Pancreas (tissue), 10 donors: ENCODE results near the gene IMPG1. TPM values are rescaled to one million over a fixed set of nuclear protein-coding genes. Genes with fewer than 3 reads are reported as not detected.

Experiments used
- ATAC-seq, 4 donors: fragments of 200-7000 bp; cut with Tn5 transposase; one replicate each; pipeline versions ENCODE4 v1.8.0 to v1.9.1; 2020; ENCODE audit warnings: mild to moderate bottlenecking in 4 of 4, moderate library complexity in 4 of 4
- DNase-seq, 6 donors: peaks; one replicate each; pipeline ENCODE4 v3.0.0-alpha.2; 2020
- FAIRE-seq: peaks from 2 replicates; lab custom pipeline; 2012; peaks lifted over from hg19 to GRCh38; lab: Jason Lieb, UNC
- H3K27ac ChIP-seq, 4 donors: fragments of 200-600 bp; sonication (generic); 1 replicate in 3 of 4; 2 replicates in 1 of 4; pipeline versions ENCODE4 v1.5.0 to v1.8.0; 2020
- H3K27me3 ChIP-seq, 4 donors: fragments of 200-600 bp; one replicate each; pipeline ENCODE4 v1.8.0; 2021
- H3K36me3 ChIP-seq, 3 donors: fragments of 200-600 bp; sonication (generic) in 1 of 3; one replicate each; pipeline versions ENCODE4 v1.5.0 to v1.8.0; 2020 to 2021
- H3K4me1 ChIP-seq, 3 donors: fragments of 200-600 bp; one replicate each; pipeline ENCODE4 v1.8.0; 2021
- H3K4me3 ChIP-seq, 4 donors: fragments of 200-600 bp; sonication (generic) in 2 of 4; one replicate each; pipeline versions ENCODE4 v1.5.0 to v1.8.0; 2020 to 2021
- H3K9me3 ChIP-seq, 4 donors: fragments of 200-600 bp; one replicate each; pipeline ENCODE4 v1.8.0; 2021
- CTCF ChIP-seq, 4 donors: fragments of 200-600 bp; sonication (generic) in 3 of 4; IDR thresholded peaks; one replicate each; pipeline versions ENCODE4 v1.5.0 to v1.8.0; 2021; ENCODE audit warnings: antibody characterized with exemption in 4 of 4
- WGBS, 2 donors: extraction: QIAGEN DNeasy Blood & Tissue Kit; methylation state at CpG; one replicate each; pipeline ENCODE4 v1.1.7; 2013; 5-methylcytosine and 5-hydroxymethylcytosine counted together
- intact Hi-C, 3 donors: fragments of 100-400 bp; cut with DNase I; formaldehyde crosslinking; loops; one replicate each; pipeline versions ENCODE4 v1.11.1 to v1.14.2; 2022
- polyA plus RNA-seq, 2 donors: library from polyadenylated mRNA; stranded (reverse); fragments of 200-250 nt; gene quantifications; one replicate each; pipeline ENCODE4 v1.2.3, GENCODE V29; 2013
- total RNA-seq, 6 donors: library from RNA; stranded (reverse); fragmentation: NEBNext Ultra II Directional in 4 of 6; extraction: Animal tissue kit (Norgen Biotek cat#: 25700) in 4 of 6; gene quantifications; one replicate each; pipeline versions ENCODE4 v1.2.1 to v1.2.4, GENCODE V29; 2021 to 2023
- donor health status: healthy with polysubstance abuse.
- donor health status: DM: no; HTN: no; CAD: no; lungs with moderate emphysema.
- donor health status: DM: no; HTN: no; CAD: no.
- donor health status: control.
- donor health status: control.
- donor health status: Bipolar disorder and iron deficiency.
- donor health status: DM: yes; HTN: yes; CAD: no.
- donor health status: DM: no; HTN: no; CAD: no.
- donor health status: DM: no; HTN: no; CAD: no.
- donor health status: DM: yes; HTN: yes; CAD: no.

The IMPG1 gene
- total and polyA plus RNA-seq, 8 donors, result 0.04 to 0.44 (median 0.07) TPM; not detected in 1

- no peak for FAIRE-seq
- H3K27me3 ChIP-seq, result no peaks in the 10 kb centered on the region
- no peak for ATAC-seq
- no peaks in the 10 kb centered on the region for H3K9me3 ChIP-seq
- no peak overlapping the region for H3K27ac ChIP-seq
- WGBS, 2 donors, result 18 to 28% methylated on average over 2 of the region's 2 CpGs
- no peak for TF ChIP-seq CTCF (IDR thresholded peaks at IDR 0.05)
- H3K4me1 ChIP-seq, result no peaks in the 10 kb centered on the region
- intact Hi-C loops, result no loop called here
- no peak overlapping the region for H3K4me3 ChIP-seq
- H3K36me3 ChIP-seq, result no peaks in the 10 kb centered on the region
- DNase-seq, result no peak
Measured at GRCh38 chr6:75991941-75992340, 80.5 kb downstream of the IMPG1 start.

GRCh38 chr6:75986935-75987334, 85.5 kb downstream of the IMPG1 start:
- no peak overlapping the region for H3K27ac ChIP-seq
- H3K36me3 ChIP-seq, result no peaks in the 10 kb centered on the region
- H3K4me1 ChIP-seq, result no peaks in the 10 kb centered on the region
- no peak overlapping the region for H3K4me3 ChIP-seq
- no peaks in the 10 kb centered on the region for H3K9me3 ChIP-seq
- 83 to 94% methylated on average over 3 of the region's 3 CpGs for WGBS, 2 donors
- TF ChIP-seq CTCF (IDR thresholded peaks at IDR 0.05), result no peak
- FAIRE-seq (no peak), DNase-seq (no peak), ATAC-seq (no peak)
- no peaks in the 10 kb centered on the region for H3K27me3 ChIP-seq
- intact Hi-C loops, result no loop called here

- H3K27ac ChIP-seq, result no peak overlapping the region
- no peaks in the 10 kb centered on the region for H3K9me3 ChIP-seq
- WGBS, 2 donors, result 96 to 99% methylated on average over 4 of the region's 4 CpGs
- H3K27me3 ChIP-seq, result no peaks in the 10 kb centered on the region
- FAIRE-seq (no peak), ATAC-seq (no peak), DNase-seq (no peak)
- TF ChIP-seq CTCF (IDR thresholded peaks at IDR 0.05), result no peak
- H3K36me3 ChIP-seq, result no peaks in the 10 kb centered on the region
- no peak overlapping the region for H3K4me3 ChIP-seq
- intact Hi-C loops, result no loop called here
- no peaks in the 10 kb centered on the region for H3K4me1 ChIP-seq
Measured at GRCh38 chr6:75975904-75976303, 96.6 kb downstream of the IMPG1 start.

GRCh38 chr6:75970093-75970492, 102.4 kb downstream of the IMPG1 start:
- Histone ChIP-seq H3K4me1 (no peaks in the 10 kb centered on the region), H3K36me3 (no peaks in the 10 kb centered on the region), H3K27me3 (no peaks in the 10 kb centered on the region), H3K27ac (no peak overlapping the region), H3K4me3 (no peak overlapping the region), H3K9me3 (no peaks in the 10 kb centered on the region)
- 68 to 72% methylated on average over 2 of the region's 2 CpGs for WGBS, 2 donors
- intact Hi-C loops, result no loop called here
- TF ChIP-seq CTCF (IDR thresholded peaks at IDR 0.05), result no peak
- no peak for DNase-seq
- no peak for FAIRE-seq
- no peak for ATAC-seq

- Histone ChIP-seq H3K4me1 (no peaks in the 10 kb centered on the region), H3K27ac (no peak overlapping the region), H3K27me3 (no peaks in the 10 kb centered on the region), H3K4me3 (no peak overlapping the region), H3K36me3 (no peaks in the 10 kb centered on the region), H3K9me3 (no peaks in the 10 kb centered on the region)
- ATAC-seq (no peak), FAIRE-seq (no peak), DNase-seq (no peak)
- TF ChIP-seq CTCF (IDR thresholded peaks at IDR 0.05), result no peak
- intact Hi-C loops, result no loop called here
Measured at GRCh38 chr6:75968143-75968542, 104.3 kb downstream of the IMPG1 start.
